Endodermal cell (in vitro differentiated cells): ENCODE results near the gene ABAT. TPM values are rescaled to one million over a fixed set of nuclear protein-coding genes. Genes with fewer than 3 reads are reported as not detected.

Source experiments
- DNase-seq: peaks from one replicate; pipeline ENCODE4 v3.0.0-alpha.2; 2017
- H3K27ac ChIP-seq: 2 replicates; pipeline ENCODE4 v1.5.1; 2013; ENCODE audit warnings: mild to moderate bottlenecking, low read depth, low read length, moderate library complexity
- H3K27me3 ChIP-seq: 2 replicates; pipeline ENCODE4 v1.6.1; 2013; ENCODE audit warnings: mild to moderate bottlenecking, low read length, moderate library complexity; ENCODE audit not compliant: insufficient read depth, control insufficient read depth, poor library complexity, severe bottlenecking
- H3K36me3 ChIP-seq: 2 replicates; pipeline ENCODE4 v1.7.0; 2013; ENCODE audit warnings: mild to moderate bottlenecking, low read length, moderate library complexity; ENCODE audit not compliant: control insufficient read depth, insufficient read depth
- H3K4me1 ChIP-seq: one replicate; pipeline ENCODE4 v1.7.0; 2013; ENCODE audit warnings: low read length; ENCODE audit not compliant: control insufficient read depth, insufficient read depth
- H3K4me3 ChIP-seq: 2 replicates; pipeline ENCODE4 v1.5.1; 2013; ENCODE audit warnings: mild to moderate bottlenecking, low read length, moderate library complexity
- H3K9ac ChIP-seq: 2 replicates; pipeline ENCODE4 v1.6.1; 2013; ENCODE audit warnings: mild to moderate bottlenecking, low read length, moderate library complexity; ENCODE audit not compliant: poor library complexity, severe bottlenecking; ENCODE audit errors: extremely low read depth
- H3K9me3 ChIP-seq: 2 replicates; pipeline ENCODE4 v1.6.1; 2013; ENCODE audit warnings: mild to moderate bottlenecking, low read length, moderate library complexity; ENCODE audit not compliant: control insufficient read depth
- H3K27ac Mint-ChIP-seq: 2 replicates; pipeline ENCODE4 v1.8.0; 2020; ENCODE audit warnings: mixed read lengths
- H3K27me3 Mint-ChIP-seq: 2 replicates; pipeline ENCODE4 v1.8.0; 2021; ENCODE audit warnings: mild to moderate bottlenecking, mixed read lengths; ENCODE audit not compliant: insufficient read depth
- H3K36me3 Mint-ChIP-seq: 2 replicates; pipeline ENCODE4 v1.8.0; 2020; ENCODE audit warnings: low read depth, mixed read lengths
- H3K4me1 Mint-ChIP-seq: 2 replicates; pipeline ENCODE4 v1.8.0; 2020; ENCODE audit warnings: mixed read lengths
- H3K4me3 Mint-ChIP-seq: 2 replicates; pipeline ENCODE4 v1.8.0; 2020; ENCODE audit warnings: mild to moderate bottlenecking, moderate library complexity, mixed read lengths
- H3K9me3 Mint-ChIP-seq: 2 replicates; pipeline ENCODE4 v1.8.0; 2020; ENCODE audit warnings: mild to moderate bottlenecking, mixed read lengths
- WGBS, 2 experiments: methylation state at CpG; one replicate each; pipeline versions ENCODE4 v1.1.5 to v1.1.7; 2013; ENCODE audit warnings: missing lambda C conversion rate in 2 of 2, mixed read lengths in 1 of 2; ENCODE audit not compliant: insufficient coverage in 1 of 2, insufficient read length in 1 of 2; 5-methylcytosine and 5-hydroxymethylcytosine counted together
- total RNA-seq, 2 donors: library from RNA; stranded (reverse); fragmentation: NEBNext Ultra II Directional in 1 of 2; extraction: Animal tissue kit (Norgen Biotek cat#: 25700) in 1 of 2; gene quantifications; 2 replicates in 1 of 2; 3 replicates in 1 of 2; pipeline ENCODE4 v1.2.1, GENCODE V29; 2021
- TF ChIP-seq, protein P1 (sequence below): fragments of 200-600 bp; sonication (generic); conservative IDR thresholded peaks from 2 replicates; pipeline ENCODE4 v1.5.0; 2021; ENCODE audit warnings: antibody characterized with exemption, mild to moderate bottlenecking

Gene ABAT
- total RNA-seq, 2 donors from 2014 or later = 9.7 to 13.6 TPM

DNA sequence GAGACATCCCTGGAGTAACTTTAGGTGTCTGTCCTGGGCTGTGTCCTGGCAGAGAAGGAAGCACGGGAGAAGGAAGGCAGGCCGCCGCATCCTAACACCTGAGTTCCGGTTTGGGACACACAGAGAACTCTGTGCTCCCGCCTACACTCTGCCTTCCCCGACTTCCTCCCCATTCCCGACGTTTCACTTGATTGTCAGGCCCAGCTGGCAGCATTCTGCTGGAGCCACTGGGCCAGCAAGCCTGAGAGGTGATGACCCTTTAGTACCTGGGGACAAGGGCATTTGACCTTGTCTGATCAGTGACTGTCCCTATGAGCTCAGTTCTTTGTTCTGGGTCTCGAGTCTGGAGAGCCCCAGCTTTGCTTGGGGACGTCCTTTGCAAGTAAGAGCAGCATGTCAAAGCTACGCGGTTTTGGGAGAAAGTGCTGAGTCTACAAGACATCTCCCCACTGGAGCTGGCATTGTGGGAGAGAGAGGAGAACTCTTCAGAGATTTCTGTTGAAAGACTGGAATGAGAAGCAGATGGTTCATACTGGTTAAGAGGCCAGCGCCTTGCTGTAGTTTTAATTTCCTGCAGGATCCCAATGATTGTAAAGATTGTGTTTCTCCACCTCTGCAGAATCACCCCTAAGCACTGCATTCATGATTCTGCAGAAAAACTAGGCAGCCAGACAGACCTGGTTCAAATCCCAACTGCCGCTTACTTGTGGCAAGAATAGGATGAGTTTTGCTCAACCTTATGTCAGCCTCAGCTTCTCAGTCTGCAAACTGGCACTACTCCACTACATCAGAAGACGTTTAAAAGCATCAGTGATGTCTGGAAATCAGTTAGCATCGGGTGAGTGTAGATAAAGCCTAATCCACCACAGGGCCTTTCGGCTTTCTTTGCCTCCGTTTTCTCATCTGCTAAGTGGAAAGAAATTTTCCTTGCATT lies 20.6 kb downstream of the ABAT start:
- 87 to 92% methylated on average over 12 to 18 of the region's 18 CpGs for WGBS, 2 experiments
- Mint-ChIP-seq H3K4me3 (no peak overlapping the region), H3K36me3 (no peaks in the 10 kb centered on the region), H3K4me1 (no peaks in the 10 kb centered on the region), H3K27me3 (no peaks in the 10 kb centered on the region), H3K27ac (no peak overlapping the region), H3K9me3 (peaks cover 8% of the 10 kb centered on the region)
- DNase-seq = no peak
- Histone ChIP-seq H3K4me1 (no peaks in the 10 kb centered on the region), H3K27ac (no peak overlapping the region), H3K27me3 (no peaks in the 10 kb centered on the region), H3K36me3 (no peaks in the 10 kb centered on the region), H3K9ac (no peak overlapping the region), H3K4me3 (no peak overlapping the region), H3K9me3 (peaks cover 3% of the 10 kb centered on the region)
- TF ChIP-seq, protein P1, sequence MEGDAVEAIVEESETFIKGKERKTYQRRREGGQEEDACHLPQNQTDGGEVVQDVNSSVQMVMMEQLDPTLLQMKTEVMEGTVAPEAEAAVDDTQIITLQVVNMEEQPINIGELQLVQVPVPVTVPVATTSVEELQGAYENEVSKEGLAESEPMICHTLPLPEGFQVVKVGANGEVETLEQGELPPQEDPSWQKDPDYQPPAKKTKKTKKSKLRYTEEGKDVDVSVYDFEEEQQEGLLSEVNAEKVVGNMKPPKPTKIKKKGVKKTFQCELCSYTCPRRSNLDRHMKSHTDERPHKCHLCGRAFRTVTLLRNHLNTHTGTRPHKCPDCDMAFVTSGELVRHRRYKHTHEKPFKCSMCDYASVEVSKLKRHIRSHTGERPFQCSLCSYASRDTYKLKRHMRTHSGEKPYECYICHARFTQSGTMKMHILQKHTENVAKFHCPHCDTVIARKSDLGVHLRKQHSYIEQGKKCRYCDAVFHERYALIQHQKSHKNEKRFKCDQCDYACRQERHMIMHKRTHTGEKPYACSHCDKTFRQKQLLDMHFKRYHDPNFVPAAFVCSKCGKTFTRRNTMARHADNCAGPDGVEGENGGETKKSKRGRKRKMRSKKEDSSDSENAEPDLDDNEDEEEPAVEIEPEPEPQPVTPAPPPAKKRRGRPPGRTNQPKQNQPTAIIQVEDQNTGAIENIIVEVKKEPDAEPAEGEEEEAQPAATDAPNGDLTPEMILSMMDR = no peak

DNA sequence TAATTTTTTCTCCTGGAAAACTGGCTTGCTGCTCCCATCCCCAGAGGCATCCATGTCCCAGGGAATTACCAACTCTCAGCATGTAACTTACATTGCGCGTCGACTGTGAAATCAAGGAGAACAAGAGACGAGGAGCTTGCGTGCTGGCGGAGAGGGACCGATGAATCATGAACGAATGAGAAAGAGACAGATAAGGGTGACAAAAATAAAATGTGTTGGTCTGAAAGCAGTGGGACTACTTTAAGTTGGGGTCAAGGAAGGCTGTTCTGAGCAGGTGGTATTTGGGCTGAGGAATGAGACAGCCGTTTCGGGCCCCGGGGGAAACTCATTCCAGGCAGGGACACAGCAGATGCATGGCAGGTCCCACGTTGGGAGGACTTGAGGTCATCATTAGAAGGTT lies 22.5 kb downstream of the ABAT start:
- no peaks in the 10 kb centered on the region for H3K36me3 ChIP-seq
- no peaks in the 10 kb centered on the region for H3K9me3 Mint-ChIP-seq
- H3K36me3 Mint-ChIP-seq = no peaks in the 10 kb centered on the region
- H3K4me1 ChIP-seq = no peaks in the 10 kb centered on the region
- no peak overlapping the region for H3K27ac ChIP-seq
- H3K27ac Mint-ChIP-seq = no peak overlapping the region
- no peak overlapping the region for H3K4me3 ChIP-seq
- H3K27me3 ChIP-seq = no peaks in the 10 kb centered on the region
- 91% methylated on average over 9 to 12 of the region's 12 CpGs for WGBS, 2 experiments
- no peak for DNase-seq
- TF ChIP-seq, protein P1 = no peak
- no peak overlapping the region for H3K9ac ChIP-seq
- no peaks in the 10 kb centered on the region for H3K4me1 Mint-ChIP-seq
- H3K27me3 Mint-ChIP-seq = no peaks in the 10 kb centered on the region
- no peak overlapping the region for H3K4me3 Mint-ChIP-seq
- no peaks in the 10 kb centered on the region for H3K9me3 ChIP-seq

DNA sequence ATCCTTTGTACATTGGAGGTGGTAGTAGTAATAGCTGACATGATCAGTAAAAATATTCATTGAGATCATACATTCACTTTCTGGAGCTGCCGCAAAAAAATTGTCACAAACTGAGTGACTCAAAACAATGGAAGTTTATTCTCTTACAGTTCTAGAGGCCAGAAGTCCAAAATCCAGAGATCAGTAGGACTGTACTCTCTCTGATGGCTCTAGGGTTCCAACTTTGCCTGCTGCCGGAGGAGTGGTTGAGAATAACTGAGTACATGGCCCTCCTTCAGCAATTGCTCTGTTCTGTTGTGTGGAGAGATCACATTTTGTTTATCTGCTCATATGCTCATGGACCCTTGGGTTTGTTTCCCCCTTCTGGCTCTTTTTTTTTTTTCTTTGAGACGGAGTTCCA lies 23.5 kb downstream of the ABAT start:
- Histone ChIP-seq H3K27me3 (no peaks in the 10 kb centered on the region), H3K27ac (no peak overlapping the region), H3K9me3 (no peaks in the 10 kb centered on the region), H3K36me3 (no peaks in the 10 kb centered on the region), H3K4me3 (no peak overlapping the region), H3K9ac (no peak overlapping the region), H3K4me1 (no peaks in the 10 kb centered on the region)
- H3K36me3 Mint-ChIP-seq = no peaks in the 10 kb centered on the region
- H3K4me1 Mint-ChIP-seq = no peaks in the 10 kb centered on the region
- no peak for DNase-seq
- no peaks in the 10 kb centered on the region for H3K9me3 Mint-ChIP-seq
- no peak overlapping the region for H3K27ac Mint-ChIP-seq
- WGBS, 2 experiments = 0 to 30% methylated on average over 1 to 3 of the region's 3 CpGs
- TF ChIP-seq, protein P1 = no peak
- H3K4me3 Mint-ChIP-seq = no peak overlapping the region
- no peaks in the 10 kb centered on the region for H3K27me3 Mint-ChIP-seq
